Measurements from ENCODE around the gene HOXA1.

DNA sequence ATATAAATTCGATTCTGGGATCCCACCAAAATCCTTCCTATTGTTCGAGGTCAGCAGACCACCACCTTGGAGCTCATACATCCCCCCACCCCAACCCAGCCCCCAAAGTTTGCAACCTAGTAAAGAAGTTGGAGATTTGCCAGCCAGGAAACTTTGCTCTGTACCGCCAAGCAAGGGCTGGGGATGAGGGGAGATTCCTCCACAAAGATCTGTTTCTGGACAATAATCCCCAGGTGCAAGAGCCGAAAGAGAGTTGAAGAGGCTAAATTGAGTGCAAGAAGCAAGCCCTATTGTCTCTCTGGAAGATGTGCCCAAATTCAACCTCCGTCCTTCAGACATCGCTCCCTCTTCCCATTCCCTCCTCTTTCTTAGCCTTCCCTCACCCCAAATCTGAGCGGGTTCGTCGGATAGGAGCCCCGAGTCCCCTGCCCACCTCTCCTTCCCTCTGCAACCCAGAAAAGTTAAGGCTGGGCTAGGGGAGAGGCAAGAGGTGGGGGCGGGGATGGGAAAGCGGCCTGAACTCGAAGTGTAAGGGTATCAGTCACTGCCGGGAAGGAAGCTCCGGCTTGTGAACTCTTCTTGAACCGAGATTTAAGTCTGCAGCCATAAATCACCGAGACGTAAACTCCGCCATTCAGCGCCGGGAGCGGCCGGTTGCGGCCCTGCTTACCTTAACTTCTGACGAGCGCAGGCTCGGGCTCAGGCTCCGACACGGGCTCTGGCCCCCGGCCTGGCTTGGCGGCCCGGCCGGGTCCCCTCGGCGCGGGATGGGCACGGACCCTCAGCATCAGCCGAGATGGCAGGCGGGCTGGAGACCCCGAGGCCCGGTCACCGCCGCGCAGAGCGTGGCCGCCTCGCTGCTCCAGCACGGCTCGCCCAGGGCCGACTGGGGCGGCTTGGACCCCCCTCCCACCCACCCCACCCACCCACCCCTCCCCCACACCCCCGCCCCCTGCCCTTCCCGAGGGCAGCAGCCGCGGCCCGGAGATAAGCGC is 17.5 kb upstream of the HOXA1 start:
- TF ChIP-seq TAF1 (IDR thresholded peaks at IDR 0.05; ENCODE audit: borderline replicate concordance, insufficient read depth, low read length) = no peak
- TF ChIP-seq POLR2AphosphoS5 (IDR thresholded peaks at IDR 0.05; ENCODE audit: low read depth, low read length) = no peak
- TF ChIP-seq, protein P1, sequence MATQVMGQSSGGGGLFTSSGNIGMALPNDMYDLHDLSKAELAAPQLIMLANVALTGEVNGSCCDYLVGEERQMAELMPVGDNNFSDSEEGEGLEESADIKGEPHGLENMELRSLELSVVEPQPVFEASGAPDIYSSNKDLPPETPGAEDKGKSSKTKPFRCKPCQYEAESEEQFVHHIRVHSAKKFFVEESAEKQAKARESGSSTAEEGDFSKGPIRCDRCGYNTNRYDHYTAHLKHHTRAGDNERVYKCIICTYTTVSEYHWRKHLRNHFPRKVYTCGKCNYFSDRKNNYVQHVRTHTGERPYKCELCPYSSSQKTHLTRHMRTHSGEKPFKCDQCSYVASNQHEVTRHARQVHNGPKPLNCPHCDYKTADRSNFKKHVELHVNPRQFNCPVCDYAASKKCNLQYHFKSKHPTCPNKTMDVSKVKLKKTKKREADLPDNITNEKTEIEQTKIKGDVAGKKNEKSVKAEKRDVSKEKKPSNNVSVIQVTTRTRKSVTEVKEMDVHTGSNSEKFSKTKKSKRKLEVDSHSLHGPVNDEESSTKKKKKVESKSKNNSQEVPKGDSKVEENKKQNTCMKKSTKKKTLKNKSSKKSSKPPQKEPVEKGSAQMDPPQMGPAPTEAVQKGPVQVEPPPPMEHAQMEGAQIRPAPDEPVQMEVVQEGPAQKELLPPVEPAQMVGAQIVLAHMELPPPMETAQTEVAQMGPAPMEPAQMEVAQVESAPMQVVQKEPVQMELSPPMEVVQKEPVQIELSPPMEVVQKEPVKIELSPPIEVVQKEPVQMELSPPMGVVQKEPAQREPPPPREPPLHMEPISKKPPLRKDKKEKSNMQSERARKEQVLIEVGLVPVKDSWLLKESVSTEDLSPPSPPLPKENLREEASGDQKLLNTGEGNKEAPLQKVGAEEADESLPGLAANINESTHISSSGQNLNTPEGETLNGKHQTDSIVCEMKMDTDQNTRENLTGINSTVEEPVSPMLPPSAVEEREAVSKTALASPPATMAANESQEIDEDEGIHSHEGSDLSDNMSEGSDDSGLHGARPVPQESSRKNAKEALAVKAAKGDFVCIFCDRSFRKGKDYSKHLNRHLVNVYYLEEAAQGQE (IDR thresholded peaks at IDR 0.05; ENCODE audit: insufficient read depth in 1 of 2, low read depth in 2 of 2, low read length in 2 of 2) = no peak
- no peak for TF ChIP-seq SIN3A (IDR thresholded peaks at IDR 0.05; ENCODE audit: borderline replicate concordance, insufficient read depth, low read length)
